Limb (tissue), 2 donors: Measurements from ENCODE around the gene BAK1.
"Not testable (repeated sequence)": the region's sequence is repeated elsewhere in the genome, so short reads cannot be mapped to it uniquely, and the experiment has no call there.

Experiments
- DNase-seq, 2 donors: peaks; one replicate each; pipeline ENCODE4 v3.0.0-alpha.2; 2016; ENCODE audit errors: extremely low spot score in 2 of 2

The BAK1 gene

GRCh38 chr6:33609019-33609418 is 28.9 kb upstream of the BAK1 start:
- DNase-seq, result no peak

- no peak for DNase-seq
These were observed 27.7 kb upstream of the BAK1 start for GRCh38 chr6:33607784-33608161.

GRCh38 chr6:33607126-33607783 is 27.2 kb upstream of the BAK1 start:
- DNase-seq, result no peak

- no peak for DNase-seq
These were observed 26.6 kb upstream of the BAK1 start for GRCh38 chr6:33606642-33607041.

- no peak for DNase-seq
These were observed 25.1 kb upstream of the BAK1 start for GRCh38 chr6:33604941-33605854.

GRCh38 chr6:33602180-33602579 is 22.1 kb upstream of the BAK1 start:
- no peak for DNase-seq

GRCh38 chr6:33600761-33601160 is 20.7 kb upstream of the BAK1 start:
- DNase-seq, result no peak

GRCh38 chr6:33599413-33599938 is 19.4 kb upstream of the BAK1 start:
- DNase-seq, result no peak

GRCh38 chr6:33597551-33598322 is 17.7 kb upstream of the BAK1 start:
- no peak for DNase-seq

GRCh38 chr6:33596894-33597293 is 16.8 kb upstream of the BAK1 start:
- DNase-seq, result not testable (repeated sequence)

GRCh38 chr6:33595001-33595846 is 15.1 kb upstream of the BAK1 start:
- DNase-seq, result no peak

GRCh38 chr6:33593414-33593727 is 13.3 kb upstream of the BAK1 start:
- DNase-seq, result no peak

- DNase-seq, result peak in 1 of 2 donors; percentile 63
These were observed 12.7 kb upstream of the BAK1 start for GRCh38 chr6:33592595-33593413.

GRCh38 chr6:33592280-33592594 is 12.2 kb upstream of the BAK1 start:
- DNase-seq, result no peak

GRCh38 chr6:33591424-33592032 is 11.5 kb upstream of the BAK1 start:
- DNase-seq, result no peak

- DNase-seq, result no peak
These were observed 10.6 kb upstream of the BAK1 start for GRCh38 chr6:33590531-33591198.

GRCh38 chr6:33589731-33590530 is 9.9 kb upstream of the BAK1 start:
- DNase-seq, result peak; percentile 55 to 68

GRCh38 chr6:33589392-33589730 is 9.3 kb upstream of the BAK1 start:
- no peak for DNase-seq

GRCh38 chr6:33588894-33589293 is 8.8 kb upstream of the BAK1 start:
- no peak for DNase-seq
